NOMO-1 treated with DMSO at 0.1 percent for 48 hours (cell line): ENCODE results near the gene FARS2.

ENCODE experiments used
- DNase-seq: peaks from one replicate; lab custom pipeline; 2025; ENCODE audit not compliant: unreplicated experiment; lab: John Stamatoyannopoulos, UW

FARS2 gene

DNA sequence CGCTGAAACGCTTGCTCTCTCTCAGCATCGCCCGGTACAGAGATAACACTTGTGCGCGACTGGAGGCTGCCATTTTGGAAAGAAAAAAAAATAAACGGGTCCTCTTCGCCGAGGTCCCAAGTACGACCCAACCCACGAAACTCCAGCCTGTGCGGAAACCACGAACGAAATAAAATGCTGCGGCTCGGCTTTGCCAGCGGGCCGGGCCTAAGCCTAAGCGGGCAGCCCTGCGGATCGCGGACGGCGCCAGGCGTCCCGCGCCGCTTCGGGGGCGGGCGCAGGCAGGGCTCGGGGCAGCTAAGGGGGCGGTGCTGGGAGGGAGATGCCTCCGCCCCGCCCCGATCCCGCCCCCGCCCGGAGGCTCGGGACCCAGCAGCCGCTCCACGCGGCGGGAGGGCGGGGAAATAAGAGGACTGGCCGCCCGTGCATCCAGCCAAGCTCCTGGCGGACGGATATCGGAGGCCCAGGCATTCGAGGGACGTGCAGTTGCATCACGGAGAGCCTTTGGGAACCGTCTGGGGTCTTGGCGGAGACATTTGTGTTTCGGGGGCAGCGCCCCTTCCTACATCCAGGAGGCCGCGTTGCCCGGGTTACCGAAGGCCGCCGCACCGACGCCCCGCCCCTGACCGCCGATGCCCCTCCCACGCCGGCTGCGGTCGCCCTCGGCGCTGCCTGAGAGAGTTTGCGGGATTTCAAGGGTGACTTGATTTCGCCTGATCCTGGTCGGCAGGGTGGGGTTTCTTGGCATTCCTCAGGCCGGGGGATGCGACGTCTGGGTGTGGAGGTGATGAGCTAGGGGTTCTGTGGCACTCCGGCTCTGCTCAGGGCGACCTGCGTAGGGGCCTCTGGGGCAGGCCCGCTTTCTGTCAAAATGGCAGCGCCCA lies at the start of gene FARS2, which contains the start of gene LYRM4:
FARS2 (plus strand) TSS at position 853 of the 884 bp plus-strand sequence.
LYRM4 (minus strand) TSS at position 290 of the 884 bp plus-strand sequence; CDS start at position 73, 217 bp downstream.
- DNase-seq, result peak; percentile 83

DNA sequence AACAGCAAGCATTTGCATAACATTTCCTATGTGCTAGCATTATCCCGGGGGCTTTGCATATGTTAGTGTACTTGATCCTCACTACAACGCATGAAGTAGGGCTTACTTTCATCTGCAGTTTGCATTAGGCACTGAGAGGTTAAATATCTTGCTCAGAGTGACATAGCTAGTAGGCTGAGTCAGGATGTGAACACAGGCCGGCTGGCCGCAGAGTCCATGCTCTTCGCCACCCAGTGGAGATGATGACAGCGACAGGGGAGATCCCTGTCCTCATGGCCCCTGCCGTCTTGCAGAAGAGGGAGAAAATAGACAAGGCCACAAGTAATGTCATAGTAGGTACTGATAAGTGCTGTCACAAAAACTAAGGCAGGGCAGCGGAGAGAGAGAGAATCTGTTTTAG lies 47.5 kb upstream of the FARS2 start:
- no peak for DNase-seq

DNA sequence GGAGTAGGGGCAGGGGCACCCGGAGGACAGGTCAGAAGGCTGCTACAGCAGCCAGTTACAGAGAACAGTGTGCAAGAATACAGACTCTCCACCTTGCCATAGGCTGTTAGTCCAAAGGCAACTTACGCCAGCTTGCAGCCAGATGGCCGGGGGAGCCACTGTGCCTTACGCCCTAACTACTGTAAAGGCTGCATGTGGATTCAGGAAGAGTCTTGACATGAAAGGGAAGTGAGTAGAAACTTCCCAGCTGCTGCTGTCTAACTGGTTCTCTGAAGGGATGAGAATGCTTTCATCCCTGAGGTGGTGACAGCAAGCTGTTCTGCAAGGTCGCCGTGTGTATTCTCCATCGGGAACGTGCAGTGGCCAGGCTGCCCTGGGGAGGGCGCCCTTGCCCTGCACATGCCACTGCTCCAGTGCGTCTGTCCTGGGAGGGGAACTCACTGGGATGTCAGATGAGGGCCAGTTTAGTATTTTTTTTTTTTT lies 46.7 kb upstream of the FARS2 start:
- DNase-seq, result no peak

- DNase-seq, result no peak
These were observed 46.2 kb upstream of the FARS2 start for GRCh38 chr6:5215159-5215558.

- no peak for DNase-seq
These were observed 45.5 kb upstream of the FARS2 start for GRCh38 chr6:5215799-5216198.

- no peak for DNase-seq
These were observed 44.0 kb upstream of the FARS2 start for GRCh38 chr6:5217356-5217755.

DNA sequence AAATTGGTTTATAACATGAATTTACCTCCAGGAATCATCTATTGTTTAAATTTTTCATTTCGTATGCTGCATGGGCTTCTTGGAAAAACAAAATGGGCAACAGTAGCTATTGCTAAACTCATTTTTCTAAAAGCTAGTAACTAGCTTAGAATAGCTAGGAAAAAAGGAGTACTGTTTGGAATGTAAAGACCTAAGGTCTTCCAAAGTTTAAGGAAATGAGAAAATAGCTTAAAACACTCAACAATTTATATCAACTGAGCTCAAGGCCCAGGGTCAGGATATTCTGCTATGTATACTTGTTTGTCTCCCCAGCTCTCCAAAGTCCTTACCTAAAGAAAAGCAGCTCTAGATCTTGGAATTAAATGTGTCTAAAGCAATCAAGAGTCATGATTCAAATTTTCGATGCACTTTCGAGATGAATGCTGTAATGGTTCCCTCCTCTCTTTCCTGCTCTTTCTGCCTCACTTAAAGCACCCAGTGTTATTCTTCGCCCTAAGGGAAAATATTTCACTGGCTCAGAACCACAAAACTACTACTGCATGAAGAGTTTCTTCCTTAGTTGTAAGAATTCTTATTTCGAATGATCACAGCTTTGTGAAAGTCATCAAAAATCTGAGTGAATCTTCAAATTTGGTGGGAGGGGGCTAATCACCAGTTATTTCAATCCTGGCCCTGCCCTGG lies 42.2 kb upstream of the FARS2 start:
- no peak for DNase-seq

DNA sequence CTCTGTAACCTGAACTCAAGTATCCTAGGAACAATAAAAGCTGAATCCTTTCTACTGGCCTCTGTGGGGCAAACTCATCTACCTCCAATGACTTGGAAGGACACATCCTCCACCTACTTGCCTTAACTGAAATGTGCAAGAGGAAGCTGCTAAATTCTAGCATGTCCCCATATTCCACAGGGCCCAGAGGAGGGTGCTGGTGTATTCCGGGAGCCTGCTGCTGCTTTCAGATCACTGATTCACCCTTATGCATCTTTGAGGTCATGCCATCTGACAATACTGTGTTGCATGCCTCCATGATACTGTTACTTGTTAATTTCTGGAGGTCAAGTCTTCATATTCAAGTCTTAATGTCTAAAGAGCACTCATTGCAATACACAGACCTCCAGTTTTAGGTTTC lies 40.9 kb upstream of the FARS2 start:
- no peak for DNase-seq

DNA sequence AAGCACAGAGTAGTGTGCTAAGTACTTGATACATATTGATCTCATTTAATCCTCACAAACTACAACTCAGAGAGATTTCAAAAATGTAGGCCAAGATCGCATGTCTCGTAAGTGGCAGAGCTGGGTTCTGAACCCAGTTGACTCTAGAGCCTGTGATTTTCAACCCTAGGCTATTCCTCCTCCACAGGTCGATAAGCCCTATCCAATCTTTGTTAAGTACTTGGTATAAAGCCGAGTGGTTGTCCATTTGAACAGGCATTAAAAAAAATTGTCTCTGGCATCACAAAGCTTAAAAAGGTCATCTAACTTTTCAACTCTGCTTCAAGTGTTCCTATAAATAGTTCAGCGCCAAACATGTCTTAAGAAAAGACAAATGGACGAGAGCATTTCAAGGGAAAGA lies 38.0 kb upstream of the FARS2 start:
- DNase-seq, result no peak

DNA sequence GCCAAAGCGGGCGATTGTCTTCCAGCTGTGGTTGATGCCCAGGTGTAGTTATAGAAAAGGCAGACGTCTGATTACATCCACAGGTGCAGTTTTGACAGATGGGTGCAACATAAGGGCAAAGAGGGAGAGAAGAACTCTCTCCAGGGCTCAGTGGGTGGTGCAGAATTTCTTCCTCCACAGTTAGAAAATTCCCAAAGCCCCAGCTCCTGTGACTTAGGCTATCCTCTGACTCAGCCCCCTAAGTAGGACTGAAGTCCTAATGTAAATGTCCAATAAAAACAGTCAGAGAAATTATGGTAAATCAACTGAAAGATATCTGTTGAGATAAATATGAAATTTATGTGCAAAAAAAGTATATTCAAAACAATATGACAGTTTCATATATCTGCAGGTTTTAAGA lies 32.0 kb upstream of the FARS2 start:
- no peak for DNase-seq

DNA sequence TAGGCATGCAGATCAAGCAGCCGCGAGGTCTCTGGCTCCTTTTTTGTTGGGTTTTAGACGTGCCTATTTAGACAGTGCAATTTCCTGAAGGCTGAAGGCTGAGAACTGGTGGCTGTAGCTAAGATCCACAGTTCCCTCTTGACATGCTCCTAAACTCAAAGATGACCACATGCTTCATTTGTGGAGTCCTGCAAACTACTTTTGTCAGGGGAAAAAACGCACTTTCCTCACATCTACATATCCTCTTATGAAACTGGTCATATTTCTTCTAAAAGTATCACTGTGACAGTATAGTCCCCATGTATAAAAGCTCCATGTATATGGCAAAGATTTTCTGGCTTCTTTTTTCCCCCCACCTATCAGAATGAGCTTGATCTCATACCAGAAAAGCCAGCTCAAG lies 31.2 kb upstream of the FARS2 start:
- DNase-seq, result no peak

DNA sequence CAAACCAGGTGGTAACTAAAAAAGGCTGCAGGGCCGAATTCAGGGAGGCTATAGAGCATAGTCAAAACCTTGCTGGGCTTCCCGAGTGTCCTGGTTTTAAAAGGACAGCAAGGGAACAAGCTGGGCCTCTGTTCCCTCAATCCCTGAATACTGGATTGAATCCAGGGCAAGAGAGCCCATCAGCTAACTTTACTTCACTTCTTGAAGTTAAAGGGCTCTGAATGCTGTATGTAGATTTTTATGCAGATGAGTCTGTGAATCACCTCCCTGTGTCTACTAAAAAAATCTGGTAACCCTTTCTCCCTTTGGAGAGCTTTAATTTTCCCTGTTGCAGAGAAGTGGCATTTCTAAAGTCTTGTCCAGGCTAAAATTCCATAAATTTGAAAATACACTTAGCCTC lies 30.0 kb upstream of the FARS2 start:
- DNase-seq, result no peak

DNA sequence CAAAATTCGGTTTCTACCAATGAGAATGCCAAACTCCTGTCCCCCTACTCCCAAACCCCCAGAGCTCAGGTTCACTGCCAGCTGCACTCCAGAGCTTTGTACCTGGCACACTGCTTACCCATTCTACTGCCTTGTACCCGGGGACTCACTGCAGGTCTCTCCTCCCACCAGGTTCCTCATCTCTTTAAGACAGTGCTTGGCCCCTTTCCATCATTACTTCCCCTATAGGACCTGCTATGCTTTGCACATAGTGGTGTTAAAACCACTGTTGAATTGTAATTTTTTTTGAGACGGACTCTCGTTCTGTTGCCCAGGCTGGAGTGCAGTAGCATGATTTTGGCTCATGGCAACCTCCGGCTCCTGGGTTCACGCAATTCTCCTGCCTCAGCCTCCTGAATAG lies 26.4 kb upstream of the FARS2 start:
- peak; percentile 65 for DNase-seq

DNA sequence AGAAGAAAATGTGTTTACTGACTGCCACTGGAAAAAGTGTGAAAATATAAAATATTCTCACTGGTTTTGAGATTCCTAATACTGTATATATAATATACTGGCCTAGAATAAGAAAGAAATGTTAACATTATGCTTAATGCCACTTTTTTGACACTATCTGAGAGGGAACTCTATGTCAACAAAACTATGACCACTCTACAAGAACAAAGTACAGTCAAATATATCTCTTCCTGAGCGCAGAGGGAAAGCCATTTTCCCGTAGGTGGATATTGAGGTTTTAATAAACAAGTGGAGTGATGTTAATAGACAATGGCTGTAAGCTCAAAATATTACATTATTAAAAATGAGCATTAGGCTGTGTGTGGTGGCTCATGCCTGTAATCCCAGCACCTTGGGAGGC lies 25.5 kb upstream of the FARS2 start:
- no peak for DNase-seq

DNA sequence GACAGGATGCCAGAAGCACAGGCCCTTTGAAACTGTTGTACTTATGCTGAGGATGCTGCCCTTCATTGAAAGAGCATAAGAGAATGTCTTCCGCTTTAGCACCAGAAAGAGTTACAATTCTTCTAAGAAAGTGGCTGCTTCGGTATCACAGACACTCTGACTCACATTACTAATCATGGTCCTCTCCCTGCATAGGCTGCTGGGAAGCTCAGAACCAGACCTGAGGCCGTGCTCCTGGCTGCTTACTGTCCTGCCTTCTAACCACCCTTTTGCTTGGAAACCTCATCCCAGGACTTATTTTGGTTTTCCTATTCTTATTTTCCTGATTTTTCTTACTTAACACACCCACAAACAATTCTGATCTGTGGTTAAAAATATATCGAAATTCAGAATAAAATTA lies 23.5 kb upstream of the FARS2 start:
- no peak for DNase-seq

DNA sequence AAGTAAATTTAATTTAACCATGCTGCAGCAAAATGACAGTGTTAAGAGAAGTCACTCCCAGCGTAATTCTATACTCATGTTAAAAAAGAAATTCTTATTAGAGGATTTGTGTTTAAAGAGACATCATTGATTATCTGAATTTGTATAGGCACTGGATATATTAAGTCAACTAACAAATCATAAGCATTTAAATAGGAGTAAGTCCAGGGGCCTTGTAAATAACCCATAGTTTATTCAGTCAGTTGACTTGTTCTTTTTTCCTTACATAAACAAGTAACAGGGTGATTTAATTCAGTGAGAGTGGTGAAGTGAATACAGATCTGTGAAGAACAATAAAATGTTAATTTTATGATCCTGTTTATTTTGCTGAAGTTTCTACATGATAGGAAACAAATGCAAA lies 23.0 kb upstream of the FARS2 start:
- no peak for DNase-seq

DNA sequence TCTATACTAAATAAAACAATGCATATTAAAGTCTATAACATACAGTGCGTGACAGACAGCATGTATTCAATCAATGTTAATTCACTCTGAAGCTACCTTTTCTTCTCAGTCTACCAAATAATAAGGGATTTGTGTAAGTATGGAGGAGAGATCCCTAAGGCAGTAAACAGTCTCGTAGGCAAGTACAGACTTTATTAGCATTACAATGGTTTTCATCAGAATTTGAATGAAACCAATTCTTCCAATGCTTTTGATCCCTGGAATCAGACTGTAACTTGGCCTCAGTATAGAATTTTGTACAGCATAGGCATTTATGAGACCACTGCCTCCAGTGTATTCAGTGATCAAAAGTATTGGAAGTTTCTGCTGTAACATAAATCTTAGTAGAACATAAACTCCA lies 20.1 kb upstream of the FARS2 start:
- DNase-seq, result no peak

- DNase-seq, result no peak
These were observed 18.2 kb upstream of the FARS2 start for GRCh38 chr6:5243069-5243468.

DNA sequence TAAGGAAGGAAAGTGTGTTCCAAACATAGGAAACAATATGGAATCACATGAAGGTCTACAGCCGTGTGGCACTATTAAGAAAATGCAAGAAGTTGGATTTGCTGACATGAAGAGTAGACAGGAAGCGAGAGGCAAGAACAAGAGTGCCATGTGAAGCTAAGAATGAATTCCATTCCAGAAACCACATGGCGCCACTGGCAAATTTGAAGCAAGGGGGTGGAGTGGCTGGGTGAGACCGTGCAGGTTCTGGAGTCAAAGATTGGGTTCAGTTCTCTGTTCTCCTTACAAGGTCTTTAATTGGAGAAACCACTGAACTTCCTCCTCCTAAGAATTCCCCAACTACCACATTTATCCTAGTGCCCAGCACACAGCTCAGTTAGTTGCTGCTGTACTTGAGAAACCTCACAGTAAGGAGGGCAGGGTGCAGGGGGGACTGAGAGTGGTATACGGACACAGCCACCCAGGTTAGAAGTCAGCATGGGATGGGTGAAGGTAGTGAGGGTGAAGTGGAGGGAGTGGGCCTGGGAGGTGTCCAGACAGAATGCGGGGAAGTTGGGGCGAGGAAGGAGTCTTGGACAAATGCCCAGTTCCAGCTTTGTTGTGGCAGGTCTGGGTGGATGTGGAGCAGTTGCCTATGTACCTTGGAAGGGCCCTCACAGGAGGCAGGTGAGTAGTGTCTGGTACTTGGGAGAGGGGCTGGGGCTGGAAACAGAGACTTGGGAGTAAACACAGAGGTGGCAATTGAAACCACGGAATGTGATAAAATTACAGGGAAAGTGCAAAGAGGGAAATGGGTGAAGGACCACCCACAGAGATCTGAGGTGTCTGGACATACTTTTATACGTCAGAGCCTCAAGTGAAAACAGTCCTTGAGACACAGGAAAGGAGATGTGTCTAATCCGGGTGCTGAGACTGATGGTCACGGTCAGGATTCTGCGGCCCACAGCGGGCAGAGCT lies 14.9 kb upstream of the FARS2 start:
- no peak for DNase-seq

GRCh38 chr6:5247201-5247600 lies 14.1 kb upstream of the FARS2 start:
- no peak for DNase-seq
